HFF-Myc (cell line): ENCODE results near the gene EIF2B1.

ENCODE experiments used
- DNase-seq: peaks from one replicate; pipeline ENCODE4 v3.0.0-alpha.2; 2011; ENCODE audit warnings: low read depth; ENCODE audit errors: extremely low read depth
- H3K4me3 ChIP-seq: replicated peaks from 2 replicates; pipeline ENCODE4 v1.5.1; 2011; ENCODE audit warnings: low read depth, mild to moderate bottlenecking, control low read depth, low read length
- CTCF ChIP-seq: IDR thresholded peaks from 2 replicates; pipeline ENCODE4 v1.5.1; 2012; ENCODE audit warnings: mild to moderate bottlenecking, low read depth, low read length, control low read depth; ENCODE audit errors: missing control alignments

The EIF2B1 gene

GRCh38 chr12:123670882-123671728 lies 37.6 kb upstream of the EIF2B1 start, which contains the start of gene TCTN2:
TCTN2 (plus strand) TSS chr12:123671113; CDS start chr12:123671241, 128 bp downstream.
- peak within 1 kb of the TSS; percentile 85 for H3K4me3 ChIP-seq
- peak; percentile 61 for DNase-seq
- TF ChIP-seq CTCF, result no peak

GRCh38 chr12:123667771-123668170 lies 34.3 kb upstream of the EIF2B1 start:
- TF ChIP-seq CTCF, result no peak
- no peak for DNase-seq
- no peak overlapping the region for H3K4me3 ChIP-seq

GRCh38 chr12:123659996-123660727 lies 26.7 kb upstream of the EIF2B1 start:
- TF ChIP-seq CTCF, result no peak
- DNase-seq, result peak; percentile 33
- no peak overlapping the region for H3K4me3 ChIP-seq

GRCh38 chr12:123657211-123657610 lies 23.7 kb upstream of the EIF2B1 start:
- TF ChIP-seq CTCF, result no peak
- DNase-seq, result no peak
- no peak overlapping the region for H3K4me3 ChIP-seq

GRCh38 chr12:123656392-123656791 lies 22.9 kb upstream of the EIF2B1 start:
- H3K4me3 ChIP-seq, result no peak overlapping the region
- DNase-seq, result no peak
- no peak for TF ChIP-seq CTCF

GRCh38 chr12:123655420-123655819 lies 21.9 kb upstream of the EIF2B1 start:
- TF ChIP-seq CTCF, result no peak
- DNase-seq, result no peak
- H3K4me3 ChIP-seq, result no peak overlapping the region
